ENCODE measurements around the gene CPLX4.

DNA sequence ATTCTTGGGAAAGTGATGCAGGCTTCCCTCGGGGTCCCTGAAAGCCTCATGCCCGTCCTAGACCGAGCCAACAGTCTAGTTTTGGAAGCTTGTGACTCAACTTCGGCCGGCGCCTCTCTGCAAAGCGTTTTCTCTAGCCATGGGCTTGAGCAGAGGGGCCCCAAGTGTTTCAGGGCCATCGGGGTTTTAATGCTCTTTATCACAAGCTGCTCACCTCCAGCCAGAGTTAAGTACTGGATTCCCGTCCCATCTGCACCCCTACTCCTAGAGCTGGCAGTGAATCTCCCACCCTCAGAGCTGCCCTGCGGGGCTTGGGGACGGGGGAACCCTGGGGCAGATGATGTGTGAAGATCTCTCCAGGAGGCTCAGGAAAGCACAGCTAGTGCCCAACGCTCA is 52.5 kb downstream of the CPLX4 start:
- TF ChIP-seq, protein P1, sequence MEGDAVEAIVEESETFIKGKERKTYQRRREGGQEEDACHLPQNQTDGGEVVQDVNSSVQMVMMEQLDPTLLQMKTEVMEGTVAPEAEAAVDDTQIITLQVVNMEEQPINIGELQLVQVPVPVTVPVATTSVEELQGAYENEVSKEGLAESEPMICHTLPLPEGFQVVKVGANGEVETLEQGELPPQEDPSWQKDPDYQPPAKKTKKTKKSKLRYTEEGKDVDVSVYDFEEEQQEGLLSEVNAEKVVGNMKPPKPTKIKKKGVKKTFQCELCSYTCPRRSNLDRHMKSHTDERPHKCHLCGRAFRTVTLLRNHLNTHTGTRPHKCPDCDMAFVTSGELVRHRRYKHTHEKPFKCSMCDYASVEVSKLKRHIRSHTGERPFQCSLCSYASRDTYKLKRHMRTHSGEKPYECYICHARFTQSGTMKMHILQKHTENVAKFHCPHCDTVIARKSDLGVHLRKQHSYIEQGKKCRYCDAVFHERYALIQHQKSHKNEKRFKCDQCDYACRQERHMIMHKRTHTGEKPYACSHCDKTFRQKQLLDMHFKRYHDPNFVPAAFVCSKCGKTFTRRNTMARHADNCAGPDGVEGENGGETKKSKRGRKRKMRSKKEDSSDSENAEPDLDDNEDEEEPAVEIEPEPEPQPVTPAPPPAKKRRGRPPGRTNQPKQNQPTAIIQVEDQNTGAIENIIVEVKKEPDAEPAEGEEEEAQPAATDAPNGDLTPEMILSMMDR (IDR thresholded peaks at IDR 0.05), result no peak
- TF ChIP-seq EZH2phosphoT487 (IDR thresholded peaks at IDR 0.05), result no peak
